OCI-LY3 (cell line): ENCODE data around the gene SMAD5.

Experiments
- CTCF ChIP-seq: fragments of 200-600, 300-600 bp; sonication (generic); IDR thresholded peaks from 2 replicates; pipeline ENCODE4 v1.5.1; 2014; ENCODE audit warnings: antibody characterized with exemption, low read length, low read depth
- EZH2phosphoT487 ChIP-seq: fragments of 200-600 bp; shearing (Covaris generic); IDR thresholded peaks from 2 replicates; pipeline ENCODE4 v1.6.1; 2018; ENCODE audit warnings: antibody characterized with exemption, mixed run types, low read depth

DNA sequence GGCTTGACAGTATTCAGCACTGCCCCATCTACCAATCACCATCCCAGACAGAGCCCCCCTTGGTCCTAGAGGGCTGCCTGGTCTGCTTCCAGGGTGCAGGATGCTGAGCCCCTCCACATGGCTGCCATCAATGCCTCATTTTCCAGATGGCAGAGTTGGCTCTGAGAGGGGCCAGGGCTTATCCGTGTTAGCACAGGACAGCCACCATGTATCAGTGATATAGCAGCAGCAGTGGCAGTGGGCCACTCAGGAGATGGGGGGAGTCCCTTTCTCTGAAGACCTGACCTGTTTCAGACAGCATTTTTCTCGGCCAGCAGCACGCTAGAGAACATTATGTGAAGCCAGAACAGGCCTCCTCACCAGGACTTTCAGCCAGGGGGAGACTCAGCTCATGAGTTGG lies 61.9 kb downstream of the SMAD5 start:
- TF ChIP-seq CTCF (no peak), EZH2phosphoT487 (no peak)
